Panc1 (cell line): ENCODE results near the gene PBX2.

Experiments used
- CTCF ChIP-seq: fragments of 450-650 bp; IDR thresholded peaks from 2 replicates; pipeline ENCODE4 v1.5.1; 2017; ENCODE audit warnings: mild to moderate bottlenecking
- POLR2AphosphoS5 ChIP-seq: IDR thresholded peaks from 2 replicates; pipeline ENCODE4 v1.6.1; 2012; ENCODE audit warnings: mild to moderate bottlenecking, low read depth, low read length, moderate library complexity
- REST ChIP-seq, 2 experiments: IDR thresholded peaks; 2 replicates each; pipeline ENCODE4 v1.6.1; 2011 to 2012; ENCODE audit warnings: low read depth in 2 of 2, control low read depth in 1 of 2, low read length in 1 of 2, mild to moderate bottlenecking in 1 of 2, moderate library complexity in 1 of 2; ENCODE audit not compliant: insufficient read depth in 1 of 2
- SIN3A ChIP-seq: IDR thresholded peaks from 2 replicates; pipeline ENCODE4 v1.6.1; 2012; ENCODE audit warnings: low read depth, mild to moderate bottlenecking, low read length, moderate library complexity, borderline replicate concordance; ENCODE audit not compliant: insufficient read depth

GRCh38 chr6:32189742-32190053 is 304 bp downstream of the PBX2 start:
- TF ChIP-seq REST (IDR thresholded peaks at IDR 0.05; ENCODE audit: insufficient read depth in 1 of 2, low read depth in 2 of 2, low read length in 1 of 2) (no peak), CTCF (no peak), SIN3A (no peak), POLR2AphosphoS5 (no peak)
